GM18951 (cell line): Measurements from ENCODE around the gene LILRA1.

ENCODE experiments used
- POLR2A ChIP-seq: IDR thresholded peaks from 4 replicates; pipeline ENCODE4 v1.6.1; 2011; ENCODE audit warnings: mild to moderate bottlenecking; ENCODE audit not compliant: insufficient read length, insufficient read depth; ENCODE audit errors: extremely low read depth
- in situ Hi-C: fragments of 300-500 bp; cut with MboI; formaldehyde crosslinking; loops from one replicate; pipeline ENCODE4 v1.12.0; 2022; ENCODE audit warnings: low sequenced_read_pairs, mixed read lengths, inconsistent platforms; ENCODE audit not compliant: unreplicated experiment

Gene LILRA1

DNA sequence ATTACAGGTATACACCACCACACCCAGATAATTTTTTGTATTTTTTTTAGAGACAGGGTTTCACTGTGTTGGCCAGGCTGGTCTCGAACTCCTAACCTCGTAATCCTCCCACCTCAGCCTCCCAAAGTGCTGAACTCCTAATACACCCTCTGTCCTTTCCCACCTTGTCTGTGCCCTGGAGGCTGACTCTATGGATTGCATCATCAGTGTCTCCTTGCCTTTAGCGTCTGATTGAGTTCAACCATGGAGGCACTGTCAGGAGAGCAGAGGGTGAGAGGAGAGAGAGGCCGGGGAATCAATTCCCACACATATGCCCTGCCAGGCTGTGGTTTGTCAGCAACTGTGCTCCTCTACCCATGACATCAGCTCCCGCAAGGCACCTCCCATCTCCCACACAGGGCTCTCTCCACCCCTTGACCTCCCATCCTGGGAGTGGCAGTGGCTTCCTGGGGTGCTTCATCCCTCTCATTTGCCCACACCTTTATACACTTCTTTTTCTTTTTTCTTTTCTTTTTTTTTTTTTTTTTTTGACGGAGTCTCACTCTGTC, 56.8 kb downstream of the LILRA1 start:
- in situ Hi-C loops, result no loop called here
- TF ChIP-seq POLR2A, result no peak
